Hematopoietic multipotent progenitor cell treated with erythropoietin and hydrocortisone succinate and interleukin-3 and kit ligand, for 17 days (in vitro differentiated cells): ENCODE results near the gene IFT122.
"Not testable (repeated sequence)": the region's sequence is repeated elsewhere in the genome, so short reads cannot be mapped to it uniquely, and the experiment has no call there.

Experiments used
- DNase-seq: peaks from one replicate; pipeline ENCODE4 v3.0.0-alpha.2; 2015; ENCODE audit warnings: low spot score

The IFT122 gene, protein sequence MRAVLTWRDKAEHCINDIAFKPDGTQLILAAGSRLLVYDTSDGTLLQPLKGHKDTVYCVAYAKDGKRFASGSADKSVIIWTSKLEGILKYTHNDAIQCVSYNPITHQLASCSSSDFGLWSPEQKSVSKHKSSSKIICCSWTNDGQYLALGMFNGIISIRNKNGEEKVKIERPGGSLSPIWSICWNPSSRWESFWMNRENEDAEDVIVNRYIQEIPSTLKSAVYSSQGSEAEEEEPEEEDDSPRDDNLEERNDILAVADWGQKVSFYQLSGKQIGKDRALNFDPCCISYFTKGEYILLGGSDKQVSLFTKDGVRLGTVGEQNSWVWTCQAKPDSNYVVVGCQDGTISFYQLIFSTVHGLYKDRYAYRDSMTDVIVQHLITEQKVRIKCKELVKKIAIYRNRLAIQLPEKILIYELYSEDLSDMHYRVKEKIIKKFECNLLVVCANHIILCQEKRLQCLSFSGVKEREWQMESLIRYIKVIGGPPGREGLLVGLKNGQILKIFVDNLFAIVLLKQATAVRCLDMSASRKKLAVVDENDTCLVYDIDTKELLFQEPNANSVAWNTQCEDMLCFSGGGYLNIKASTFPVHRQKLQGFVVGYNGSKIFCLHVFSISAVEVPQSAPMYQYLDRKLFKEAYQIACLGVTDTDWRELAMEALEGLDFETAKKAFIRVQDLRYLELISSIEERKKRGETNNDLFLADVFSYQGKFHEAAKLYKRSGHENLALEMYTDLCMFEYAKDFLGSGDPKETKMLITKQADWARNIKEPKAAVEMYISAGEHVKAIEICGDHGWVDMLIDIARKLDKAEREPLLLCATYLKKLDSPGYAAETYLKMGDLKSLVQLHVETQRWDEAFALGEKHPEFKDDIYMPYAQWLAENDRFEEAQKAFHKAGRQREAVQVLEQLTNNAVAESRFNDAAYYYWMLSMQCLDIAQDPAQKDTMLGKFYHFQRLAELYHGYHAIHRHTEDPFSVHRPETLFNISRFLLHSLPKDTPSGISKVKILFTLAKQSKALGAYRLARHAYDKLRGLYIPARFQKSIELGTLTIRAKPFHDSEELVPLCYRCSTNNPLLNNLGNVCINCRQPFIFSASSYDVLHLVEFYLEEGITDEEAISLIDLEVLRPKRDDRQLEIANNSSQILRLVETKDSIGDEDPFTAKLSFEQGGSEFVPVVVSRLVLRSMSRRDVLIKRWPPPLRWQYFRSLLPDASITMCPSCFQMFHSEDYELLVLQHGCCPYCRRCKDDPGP

DNA sequence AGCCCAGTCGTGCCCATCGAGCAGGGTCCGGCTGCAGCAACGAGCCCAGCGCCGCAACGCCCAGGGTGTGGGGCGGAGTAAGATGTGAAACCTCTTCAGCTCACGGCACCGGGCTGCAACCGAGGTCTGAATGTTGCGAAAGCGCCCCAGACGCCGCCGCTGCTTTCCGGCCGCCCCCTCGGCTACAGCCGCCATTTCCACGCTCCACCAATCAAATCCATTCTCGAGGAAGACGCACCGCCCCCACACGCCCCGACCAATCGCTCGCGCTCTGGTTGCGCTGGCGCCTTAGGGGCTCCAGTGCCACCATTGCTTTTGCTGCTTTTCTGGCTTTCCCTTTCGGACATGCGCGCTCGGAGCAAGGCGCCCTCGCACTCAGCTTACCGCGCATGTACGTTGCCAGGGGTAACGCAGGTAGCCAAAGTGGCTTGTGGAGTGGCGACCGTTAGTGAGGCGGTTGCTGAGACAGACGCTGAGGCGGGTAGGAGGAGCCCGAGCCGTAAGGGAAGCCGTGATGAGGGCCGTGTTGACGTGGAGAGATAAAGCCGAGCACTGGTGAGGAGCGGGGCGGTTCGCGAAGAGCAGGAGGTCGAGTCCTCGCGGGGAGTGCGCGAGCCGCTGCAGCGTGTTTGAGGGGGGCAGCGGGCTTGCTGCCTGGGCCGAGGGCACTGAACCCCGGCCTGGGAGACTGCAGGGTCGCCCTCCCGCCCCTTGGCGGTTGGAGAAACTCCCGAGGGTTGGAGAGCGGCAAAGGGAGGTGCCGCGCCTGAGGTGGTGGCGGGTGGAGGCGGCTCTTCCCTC is at the start of gene IFT122, which contains the start of gene MBD4:
Gene IFT122 (plus strand): TSS at position 408 of the 801 bp plus-strand sequence. CDS start 107 bp downstream, at position 515.
Gene MBD4 (minus strand): TSS at position 132 of the 801 bp plus-strand sequence. CDS start 115 bp downstream, at position 17.
- peak; percentile 99 for DNase-seq

DNA sequence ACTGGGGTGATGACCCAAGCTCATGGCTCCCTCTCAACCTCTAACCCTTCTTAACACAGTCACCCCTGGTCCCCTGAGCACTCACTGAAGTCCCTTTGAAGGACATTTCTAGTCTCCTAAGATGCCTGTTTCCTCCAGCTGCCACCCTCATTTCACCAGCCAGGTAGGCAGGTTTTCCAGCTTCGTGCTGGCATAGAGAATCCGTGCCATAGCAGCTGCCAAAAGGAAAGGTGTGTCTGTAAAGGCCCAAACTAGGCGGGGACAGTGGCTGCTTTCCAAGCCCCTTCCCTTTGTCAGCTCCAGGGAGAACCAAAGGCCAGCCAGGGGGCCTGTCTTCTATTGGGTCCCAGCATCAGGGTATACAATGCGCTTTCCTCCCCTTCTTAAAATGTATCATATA is 48.4 kb upstream of the IFT122 start:
- not testable (repeated sequence) for DNase-seq

DNA sequence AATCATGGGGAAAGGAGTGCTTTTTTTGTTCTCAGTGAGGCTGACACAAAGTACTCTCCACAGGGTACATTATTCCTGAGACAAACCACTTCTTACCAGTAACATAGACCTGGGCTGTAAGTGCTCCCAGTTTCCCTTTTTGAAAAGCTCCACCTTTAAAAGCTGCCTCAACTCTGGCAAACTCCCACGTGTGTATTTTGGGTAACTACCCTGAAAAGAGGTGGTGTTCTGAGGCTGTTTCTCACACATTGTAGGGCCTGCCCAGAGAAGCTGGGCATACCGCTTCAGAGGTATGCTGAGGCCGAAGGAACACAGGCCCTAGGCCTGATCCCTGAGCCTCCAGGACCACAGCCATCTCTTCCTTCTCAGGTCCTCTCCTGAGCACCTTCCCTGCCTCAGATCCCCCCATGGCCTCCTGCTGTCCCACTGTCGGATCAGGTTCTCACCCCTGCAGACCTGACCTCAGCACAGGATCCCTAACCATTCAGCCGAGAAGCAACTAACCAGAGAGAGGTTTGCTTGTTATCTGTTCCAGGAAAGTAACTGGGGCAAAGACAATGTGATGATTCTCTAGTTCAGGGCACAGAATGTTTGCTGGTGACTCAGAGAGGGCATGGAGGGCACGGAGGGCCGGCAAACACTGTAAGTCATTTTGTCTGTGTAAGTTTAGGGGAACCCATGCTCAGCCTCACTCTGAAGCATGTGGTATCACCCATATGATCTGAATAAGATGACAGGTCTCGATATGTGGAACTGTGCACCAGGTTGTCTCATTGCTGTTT is 47.7 kb upstream of the IFT122 start:
- DNase-seq: not testable (repeated sequence)

DNA sequence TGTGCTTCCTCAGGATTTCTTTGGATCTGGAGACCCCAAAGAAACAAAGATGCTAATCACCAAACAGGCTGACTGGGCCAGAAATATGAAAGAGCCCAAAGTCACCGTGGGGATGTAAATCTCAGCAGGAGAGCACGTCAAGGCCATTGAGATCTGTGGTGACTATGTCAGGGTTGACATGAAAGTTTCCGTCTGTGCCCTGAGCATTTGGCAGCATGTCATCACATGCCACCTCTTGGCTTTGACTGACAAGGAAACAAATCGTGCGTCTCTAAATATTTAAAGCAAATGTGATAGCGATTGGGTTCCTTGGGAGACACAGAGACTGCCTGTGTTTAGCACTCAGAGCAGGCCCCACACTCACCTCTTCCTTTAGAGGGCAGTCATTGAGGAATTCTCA is 46.8 kb upstream of the IFT122 start:
- no peak for DNase-seq

DNA sequence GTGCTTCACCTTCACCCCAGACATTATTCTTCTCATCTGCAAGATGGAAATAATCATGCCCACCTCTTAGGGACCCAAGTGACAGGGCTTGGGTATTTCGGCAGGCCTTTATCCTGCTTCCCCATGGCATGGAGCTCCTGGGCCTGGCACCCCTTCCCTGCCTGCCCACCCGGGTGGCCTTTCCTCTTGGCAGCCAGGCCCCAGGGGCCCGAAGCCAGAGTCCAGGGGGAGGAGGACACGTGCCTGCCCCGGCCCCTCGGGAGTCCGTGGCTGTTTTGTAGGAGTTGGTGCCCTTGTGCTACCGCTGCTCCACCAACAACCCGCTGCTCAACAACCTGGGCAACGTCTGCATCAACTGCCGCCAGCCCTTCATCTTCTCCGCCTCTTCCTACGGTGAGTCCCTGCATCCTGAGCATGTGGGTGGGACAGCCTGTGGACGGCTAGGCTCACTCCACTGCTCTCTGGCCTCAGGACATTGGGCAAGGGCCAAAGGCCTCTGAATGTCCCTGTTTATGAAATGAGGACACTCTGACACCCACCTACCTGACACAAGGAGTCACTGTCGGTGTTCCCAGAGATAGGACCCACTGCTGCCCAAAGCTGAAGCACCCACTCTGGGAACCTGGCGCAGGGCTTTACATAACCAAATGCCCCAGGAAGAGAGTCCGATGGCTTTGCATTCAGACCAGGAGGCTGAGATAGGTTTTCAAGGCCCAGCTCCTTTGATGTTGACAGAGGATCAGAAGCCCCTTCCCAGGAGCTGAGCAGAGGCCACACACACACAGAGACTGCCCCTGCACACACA is 46.1 kb upstream of the IFT122 start:
- not testable (repeated sequence) for DNase-seq

DNA sequence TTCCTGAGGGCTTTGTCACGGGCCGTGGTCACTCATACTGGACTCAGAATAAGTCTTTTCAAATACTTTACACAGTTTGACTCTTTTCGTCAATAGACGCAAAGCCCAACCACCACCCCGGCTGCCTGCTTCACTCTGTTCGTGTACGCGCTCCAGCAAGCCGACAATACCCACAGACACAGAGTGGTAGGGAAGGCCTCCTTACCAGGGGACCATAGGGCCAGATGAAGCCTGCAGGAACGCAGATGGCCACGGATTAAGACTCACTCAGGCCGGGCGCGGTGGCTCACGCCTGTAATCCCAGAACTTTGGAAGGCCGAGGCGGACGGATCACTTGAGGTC is 41.2 kb upstream of the IFT122 start:
- peak; percentile 39 for DNase-seq

DNA sequence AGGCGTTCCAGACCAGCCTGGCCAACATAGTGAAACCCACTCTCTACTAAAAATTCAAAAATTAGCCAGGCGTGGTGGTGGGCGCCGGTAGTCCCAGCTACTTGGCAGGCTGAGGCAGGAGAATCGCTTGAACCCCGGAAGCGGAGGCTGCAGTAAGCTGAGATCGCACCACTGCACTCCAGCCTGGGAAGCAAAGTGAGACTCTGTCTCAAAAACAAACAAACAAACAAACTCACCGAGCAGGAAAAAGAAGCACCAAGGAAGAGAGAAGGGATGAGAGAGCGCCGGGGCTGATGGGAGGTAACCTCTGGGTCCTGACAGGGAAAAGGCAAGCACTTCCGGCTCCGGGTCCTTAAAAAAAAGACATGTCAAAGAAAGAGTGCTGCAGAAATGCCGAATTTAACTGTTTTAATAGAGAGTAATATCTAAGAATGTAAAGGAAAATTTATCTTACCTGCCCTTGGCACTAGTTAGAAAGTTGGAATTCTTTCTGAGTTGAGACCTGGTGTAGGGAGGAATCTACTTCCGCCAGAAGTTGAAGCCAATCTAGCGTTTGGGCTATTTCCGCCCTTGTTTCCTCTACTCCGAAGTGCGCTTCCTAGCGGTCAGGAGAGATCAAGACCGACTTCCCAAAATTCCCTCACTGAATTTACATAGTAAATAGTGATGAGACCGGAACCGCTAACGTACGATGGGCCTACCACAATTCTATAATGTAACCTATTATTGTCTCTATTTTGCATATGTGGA is 40.7 kb upstream of the IFT122 start:
- peak; percentile 98 for DNase-seq

DNA sequence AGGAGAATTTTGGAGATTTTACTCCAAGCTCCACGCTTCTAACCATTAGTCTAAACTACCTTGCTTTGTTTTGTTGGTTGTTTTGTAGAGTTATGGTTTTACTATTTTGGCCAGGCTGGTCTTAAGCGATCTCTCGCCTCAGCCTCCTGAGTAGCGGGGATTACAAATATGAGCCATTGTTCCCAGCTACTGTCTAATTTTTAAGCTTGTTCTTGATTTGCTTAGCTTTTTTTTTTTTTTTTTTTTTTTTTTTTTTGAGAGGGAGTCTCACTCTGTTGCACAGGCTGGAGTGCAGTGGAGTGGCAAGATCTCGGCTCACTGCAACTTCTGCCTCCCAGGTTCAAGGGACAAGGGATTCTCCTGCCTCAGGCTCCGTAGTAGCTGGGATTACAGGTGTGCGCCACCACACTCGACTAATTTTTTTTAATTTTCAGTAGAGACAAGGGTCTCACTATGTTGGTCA is 40.1 kb upstream of the IFT122 start:
- no peak for DNase-seq

DNA sequence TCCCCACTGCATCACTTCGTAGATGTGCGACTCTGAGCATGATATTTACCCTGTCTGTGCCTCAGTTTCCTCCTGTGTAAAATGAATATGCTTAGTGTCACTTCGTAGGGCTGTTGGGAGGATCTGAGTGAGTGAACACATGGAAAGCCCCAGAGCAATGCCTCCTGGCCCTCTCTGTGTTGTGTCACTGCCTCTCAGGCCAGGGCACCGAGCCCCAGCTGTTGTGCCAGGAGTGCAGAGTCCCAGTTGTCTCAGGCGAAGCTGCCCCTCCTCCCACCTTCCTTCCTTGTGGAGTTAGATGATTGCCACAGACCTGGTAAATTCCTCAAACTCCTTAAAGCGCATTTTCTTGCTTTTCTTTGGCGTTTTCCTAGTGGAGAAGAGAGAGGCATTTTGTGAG is 37.8 kb upstream of the IFT122 start:
- no peak for DNase-seq

DNA sequence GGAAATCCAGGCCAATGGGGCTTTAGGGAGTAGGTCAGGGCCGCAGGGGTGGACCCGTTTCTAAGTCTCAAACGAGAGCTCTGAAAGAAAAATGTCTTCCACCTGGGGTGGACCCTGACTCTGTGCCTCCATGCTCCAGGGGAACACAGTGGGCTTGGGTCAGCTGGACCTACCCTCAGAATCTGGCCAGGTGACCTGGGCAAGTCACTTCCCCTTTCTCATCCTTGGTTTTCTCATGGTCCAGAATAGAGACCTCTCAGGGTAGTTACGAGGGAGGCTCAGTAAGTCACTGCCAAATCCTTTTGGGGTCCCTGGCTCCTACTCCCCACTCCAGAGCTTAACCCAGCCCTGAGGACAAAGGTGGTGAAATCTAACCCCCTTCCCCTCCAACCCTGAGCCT is 37.4 kb upstream of the IFT122 start:
- no peak for DNase-seq

DNA sequence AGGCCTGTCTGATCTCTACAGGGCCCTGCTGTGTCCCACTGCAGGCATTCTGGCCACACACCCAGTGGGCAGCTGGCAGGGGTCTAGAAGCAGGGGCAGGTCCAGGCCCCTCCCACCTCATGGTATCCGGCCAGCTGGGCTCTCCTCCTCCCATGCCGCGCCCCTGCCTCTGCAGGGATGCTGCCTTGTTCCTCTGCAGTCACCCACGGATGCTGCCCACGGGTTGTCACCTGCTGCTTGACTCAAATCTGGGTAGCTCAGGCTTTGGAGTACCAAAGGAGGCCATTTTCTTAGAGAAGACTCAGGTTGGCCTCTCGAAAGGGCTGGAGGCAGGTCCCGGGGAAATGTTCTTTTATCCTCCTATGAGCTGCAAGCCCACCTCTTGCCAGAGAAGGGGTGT is 36.6 kb upstream of the IFT122 start:
- no peak for DNase-seq

DNA sequence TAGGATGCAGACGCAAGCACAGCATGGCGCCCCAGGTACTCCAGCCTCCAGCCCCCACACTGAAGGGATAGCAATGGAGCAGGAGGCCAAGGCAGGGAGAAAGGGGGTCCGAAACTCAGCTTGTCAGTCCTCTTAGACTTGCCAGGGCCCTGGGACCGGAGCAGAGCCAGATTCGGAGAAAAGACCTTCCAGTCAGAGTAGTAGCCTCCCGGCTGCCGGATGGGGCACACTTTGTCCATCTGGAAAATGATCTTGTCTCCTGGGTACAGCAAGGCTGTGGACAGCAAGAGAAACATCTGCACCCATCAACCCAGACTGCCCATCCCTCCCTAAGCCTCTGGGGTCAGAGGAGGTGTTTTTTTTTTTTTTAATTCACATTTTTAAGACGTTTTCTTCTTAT is 35.9 kb upstream of the IFT122 start:
- DNase-seq: no peak

DNA sequence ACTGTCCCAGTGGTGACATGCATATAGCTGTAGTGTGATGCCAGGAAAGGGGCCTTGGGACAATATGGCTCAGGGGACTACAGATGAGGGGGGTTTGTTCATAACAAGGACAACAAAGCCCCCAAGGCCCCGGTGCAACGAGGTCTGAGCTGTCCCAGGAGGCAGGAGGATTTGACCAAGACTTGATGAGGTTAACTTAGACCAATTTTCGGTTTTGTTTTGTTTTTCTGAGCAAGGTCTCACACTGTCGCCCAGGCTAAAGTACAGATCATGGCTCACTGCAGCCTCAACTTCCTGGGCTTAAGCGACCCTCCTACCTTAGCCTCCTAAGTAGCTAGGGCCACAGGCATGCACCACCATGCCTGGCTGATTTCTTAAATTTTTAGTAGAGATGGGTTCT is 35.4 kb upstream of the IFT122 start:
- no peak for DNase-seq

DNA sequence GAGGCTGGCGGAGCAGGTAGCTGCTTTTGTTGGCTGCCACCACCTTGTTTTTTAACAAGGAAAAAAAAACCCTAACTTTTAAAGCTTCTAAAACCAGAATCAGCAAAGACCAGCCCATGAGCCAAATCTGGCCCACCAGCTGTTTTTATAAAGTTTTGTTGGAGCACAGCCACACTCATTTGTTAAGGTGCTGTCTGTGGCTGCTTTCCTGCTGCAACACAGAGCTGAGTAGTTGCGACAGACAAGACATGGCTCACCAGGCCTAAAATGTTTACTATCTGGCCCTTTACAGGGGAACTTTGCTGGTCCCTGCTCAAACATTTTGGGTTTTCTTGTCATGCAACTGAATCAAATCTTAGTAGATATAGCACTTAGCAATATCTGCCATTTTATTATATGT is 30.5 kb upstream of the IFT122 start:
- DNase-seq: no peak

DNA sequence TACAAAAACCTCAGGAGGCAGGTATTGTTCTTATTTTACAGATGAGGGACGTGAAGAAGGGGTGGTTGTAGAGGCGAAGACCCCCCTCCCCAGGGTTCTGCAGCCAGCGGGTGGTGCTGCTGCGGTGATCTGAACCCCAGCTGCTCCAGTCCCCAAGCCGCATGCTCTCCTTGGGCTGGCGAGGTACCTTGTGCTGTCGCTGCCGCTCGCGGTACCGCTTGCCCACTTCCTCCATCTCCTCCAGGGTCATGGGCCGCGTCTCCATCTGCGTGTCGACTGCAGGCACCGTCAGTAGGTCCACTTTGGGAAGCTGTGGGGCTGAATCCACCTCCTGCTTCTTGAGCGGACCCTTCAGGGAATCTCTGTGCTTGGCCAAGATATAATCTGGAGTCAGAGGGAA is 29.1 kb upstream of the IFT122 start:
- DNase-seq: no peak

DNA sequence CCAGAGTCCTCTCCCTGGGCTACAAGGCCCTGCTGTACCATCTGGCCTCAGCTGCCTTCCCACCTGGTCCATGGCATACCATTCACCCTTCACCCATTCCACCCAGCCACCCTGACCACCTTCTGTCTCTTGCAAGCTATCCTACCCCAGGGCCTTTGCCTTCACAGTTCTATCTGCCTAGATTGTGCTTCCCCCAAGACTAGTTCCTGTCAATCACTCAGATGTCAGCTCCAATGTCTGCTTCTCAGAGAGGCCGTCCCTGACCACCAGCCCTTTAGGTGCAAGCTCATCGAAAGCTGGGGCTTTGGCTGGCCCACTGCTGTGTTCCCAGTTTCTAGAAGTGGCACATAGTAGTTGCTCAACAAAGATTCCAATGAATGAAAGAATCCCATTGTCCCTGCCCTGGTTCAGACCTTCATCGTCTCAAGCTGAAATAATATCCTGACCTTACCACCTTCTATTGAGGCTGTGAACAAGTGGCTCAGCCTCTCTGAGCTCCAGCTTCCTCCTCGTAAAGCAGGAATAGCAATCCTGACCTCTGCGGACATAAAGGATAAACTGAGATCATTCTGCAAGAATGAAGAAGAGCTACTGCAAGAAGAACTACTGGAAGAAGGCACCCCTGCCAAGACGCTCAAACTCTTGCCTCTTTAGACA is 27.4 kb upstream of the IFT122 start:
- no peak for DNase-seq

DNA sequence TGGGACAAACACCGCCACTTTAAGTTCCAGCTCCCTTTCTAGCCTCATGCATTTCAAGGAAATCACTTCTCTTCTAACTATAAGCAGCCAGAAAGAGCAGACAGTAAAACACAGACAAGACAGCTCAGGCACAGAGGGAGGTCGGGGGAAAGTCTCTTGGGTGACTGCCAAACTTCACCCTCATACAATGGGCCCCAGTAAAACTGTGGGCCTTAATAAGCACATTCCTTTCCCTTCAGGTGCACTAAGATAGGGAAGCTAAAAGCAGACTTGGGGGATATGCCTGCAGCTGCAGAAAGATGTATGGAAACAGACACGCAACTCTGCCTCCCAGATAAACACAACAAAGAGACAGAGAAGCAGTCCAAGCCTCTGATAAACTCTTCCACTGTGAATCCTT is 26.8 kb upstream of the IFT122 start:
- DNase-seq: not testable (repeated sequence)
